Osteocyte (in vitro differentiated cells): ENCODE measurements around the gene MAPKAPK3. TPM values are rescaled to one million over a fixed set of nuclear protein-coding genes. Genes with fewer than 3 reads are reported as not detected.

Source experiments
- DNase-seq: peaks from one replicate; pipeline ENCODE4 v3.0.0; 2021; ENCODE audit warnings: mixed read lengths; ENCODE audit not compliant: unreplicated experiment; ENCODE audit errors: extremely low spot score
- H3K27ac Mint-ChIP-seq: one replicate; pipeline ENCODE4 v1.8.0; 2021; ENCODE audit warnings: mild to moderate bottlenecking, mixed read lengths; ENCODE audit not compliant: unreplicated experiment
- H3K27me3 Mint-ChIP-seq: one replicate; pipeline ENCODE4 v1.8.0; 2021; ENCODE audit warnings: mixed read lengths; ENCODE audit not compliant: unreplicated experiment
- H3K36me3 Mint-ChIP-seq: one replicate; pipeline ENCODE4 v1.8.0; 2021; ENCODE audit warnings: mixed read lengths; ENCODE audit not compliant: unreplicated experiment
- H3K4me1 Mint-ChIP-seq: one replicate; pipeline ENCODE4 v1.8.0; 2021; ENCODE audit warnings: mixed read lengths; ENCODE audit not compliant: unreplicated experiment
- H3K4me3 Mint-ChIP-seq: one replicate; pipeline ENCODE4 v1.8.0; 2021; ENCODE audit warnings: mild to moderate bottlenecking, moderate library complexity, mixed read lengths; ENCODE audit not compliant: unreplicated experiment
- H3K9me3 Mint-ChIP-seq: one replicate; pipeline ENCODE4 v1.8.0; 2021; ENCODE audit warnings: mixed read lengths; ENCODE audit not compliant: unreplicated experiment
- CTCF ChIP-seq: fragments of 200-600 bp; sonication (generic); IDR thresholded peaks from 2 replicates; pipeline ENCODE4 v1.5.0; 2021; ENCODE audit warnings: antibody characterized with exemption, mild to moderate bottlenecking, moderate library complexity
- total RNA-seq: library from RNA; stranded (reverse); gene quantifications from 2 replicates; pipeline ENCODE4 v1.2.1, GENCODE V29; 2021

The MAPKAPK3 gene
- total RNA-seq, 1 donor from 2014 or later = 24.8 TPM

GRCh38 chr3:50594253-50594785, 22.6 kb upstream of the MAPKAPK3 start:
- Mint-ChIP-seq H3K4me3 (no peak overlapping the region), H3K4me1 (peaks cover 9% of the 10 kb centered on the region), H3K36me3 (no peaks in the 10 kb centered on the region), H3K27ac (no peak overlapping the region), H3K9me3 (no peaks in the 10 kb centered on the region), H3K27me3 (peaks cover 11% of the 10 kb centered on the region)
- DNase-seq = no peak
- TF ChIP-seq CTCF = no peak

GRCh38 chr3:50599115-50599715, 17.7 kb upstream of the MAPKAPK3 start:
- no peak overlapping the region for H3K4me3 Mint-ChIP-seq
- no peak for DNase-seq
- TF ChIP-seq CTCF = no peak

GRCh38 chr3:50599716-50600118, 17.2 kb upstream of the MAPKAPK3 start:
- H3K9me3 Mint-ChIP-seq = no peaks in the 10 kb centered on the region
- no peaks in the 10 kb centered on the region for H3K36me3 Mint-ChIP-seq
- H3K27ac Mint-ChIP-seq = no peak overlapping the region
- TF ChIP-seq CTCF = no peak
- peaks cover 23% of the 10 kb centered on the region for H3K4me1 Mint-ChIP-seq
- peaks cover 4% of the 10 kb centered on the region for H3K27me3 Mint-ChIP-seq
- no peak overlapping the region for H3K4me3 Mint-ChIP-seq
- no peak for DNase-seq

More at GRCh38 chr3:50599115-50599715, 17.7 kb upstream of the MAPKAPK3 start:
- Mint-ChIP-seq H3K27me3 (peaks cover 10% of the 10 kb centered on the region), H3K36me3 (no peaks in the 10 kb centered on the region), H3K4me1 (peaks cover 23% of the 10 kb centered on the region), H3K9me3 (no peaks in the 10 kb centered on the region), H3K27ac (no peak overlapping the region)

- Mint-ChIP-seq H3K27me3 (peaks cover 2% of the 10 kb centered on the region), H3K36me3 (no peaks in the 10 kb centered on the region), H3K4me1 (peaks cover 23% of the 10 kb centered on the region), H3K9me3 (no peaks in the 10 kb centered on the region), H3K4me3 (no peak overlapping the region), H3K27ac (no peak overlapping the region)
- no peak for TF ChIP-seq CTCF
- no peak for DNase-seq
Observed at GRCh38 chr3:50600141-50600753, 16.7 kb upstream of the MAPKAPK3 start.

- TF ChIP-seq CTCF = no peak
- Mint-ChIP-seq H3K27ac (peak overlapping the region; percentile 94), H3K9me3 (no peaks in the 10 kb centered on the region), H3K36me3 (no peaks in the 10 kb centered on the region), H3K27me3 (peaks cover 2% of the 10 kb centered on the region), H3K4me3 (no peak overlapping the region), H3K4me1 (peaks cover 23% of the 10 kb centered on the region)
- peak; percentile 91 for DNase-seq
Observed at GRCh38 chr3:50600841-50601591, 15.9 kb upstream of the MAPKAPK3 start.
